Epidermal melanocyte (primary cell): ENCODE results near the gene BAIAP2.

Experiments
- DNase-seq: peaks from one replicate; pipeline ENCODE4 v3.0.0; 2011; ENCODE audit warnings: low spot score; ENCODE audit not compliant: insufficient read length

BAIAP2 gene

GRCh38 chr17:81106716-81107115, 71.8 kb downstream of the BAIAP2 start:
- DNase-seq: no peak

DNA sequence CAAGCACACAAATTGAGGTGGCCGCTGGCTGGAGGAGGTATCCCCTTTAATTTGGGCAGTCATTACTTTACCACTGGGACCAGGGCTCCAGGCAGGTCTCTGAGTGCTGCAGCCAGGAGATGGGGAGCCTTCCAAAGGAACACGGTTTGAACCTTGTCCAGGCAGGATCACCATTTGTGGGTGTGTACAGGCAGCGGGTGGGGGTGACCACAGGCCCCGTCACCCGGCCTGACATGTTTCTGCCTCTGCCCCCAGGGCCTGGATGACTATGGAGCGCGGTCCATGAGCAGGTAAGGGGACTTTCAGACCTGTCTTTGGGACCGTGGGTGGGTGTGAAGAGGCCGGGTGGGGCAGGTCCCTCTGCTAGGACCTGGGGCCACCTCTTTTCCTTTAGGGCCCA, 73.3 kb downstream of the BAIAP2 start:
- DNase-seq: no peak

DNA sequence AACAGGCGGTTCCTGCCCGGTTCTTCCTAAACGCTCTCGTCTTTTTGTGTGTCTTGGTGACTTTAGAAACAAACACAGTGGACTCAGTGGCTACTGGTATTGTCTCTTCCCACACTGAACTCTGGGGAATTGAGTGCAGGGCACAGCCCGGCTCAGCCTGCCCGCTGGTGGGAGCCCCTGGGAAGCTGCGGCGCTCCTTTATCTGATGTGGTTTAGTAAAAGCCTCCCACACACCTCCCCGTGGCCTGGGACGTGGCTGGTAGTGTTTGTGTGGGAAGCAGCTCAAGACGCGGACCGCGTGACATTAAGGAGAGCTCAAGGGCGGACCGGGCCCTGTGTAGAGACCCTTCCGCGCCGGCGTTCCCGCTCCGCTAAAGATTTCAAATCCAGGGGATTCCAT, 75.0 kb downstream of the BAIAP2 start:
- no peak for DNase-seq

GRCh38 chr17:81110488-81111040, 75.6 kb downstream of the BAIAP2 start:
- no peak for DNase-seq

- DNase-seq: no peak
These were observed 76.1 kb downstream of the BAIAP2 start for GRCh38 chr17:81111066-81111465.

DNA sequence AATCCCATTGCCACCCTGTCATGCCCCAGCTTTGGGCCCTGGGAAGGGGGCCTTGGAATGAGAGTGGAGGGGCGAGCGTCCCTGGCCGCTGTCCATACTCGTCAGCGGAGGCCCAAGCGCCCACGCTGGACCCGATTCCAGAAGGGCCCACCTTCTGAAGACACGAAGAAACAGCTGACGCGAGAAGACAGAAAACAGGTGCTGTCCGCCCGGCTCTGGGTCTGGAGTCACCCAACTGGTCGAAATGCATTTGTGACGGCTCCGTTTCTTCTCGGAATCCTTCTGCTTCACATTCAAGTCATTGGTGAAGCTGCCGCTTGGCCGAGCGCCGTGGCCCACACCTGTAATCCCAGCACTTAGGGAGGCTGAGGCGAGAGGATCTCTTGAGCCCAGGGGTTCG, 77.5 kb downstream of the BAIAP2 start:
- no peak for DNase-seq

DNA sequence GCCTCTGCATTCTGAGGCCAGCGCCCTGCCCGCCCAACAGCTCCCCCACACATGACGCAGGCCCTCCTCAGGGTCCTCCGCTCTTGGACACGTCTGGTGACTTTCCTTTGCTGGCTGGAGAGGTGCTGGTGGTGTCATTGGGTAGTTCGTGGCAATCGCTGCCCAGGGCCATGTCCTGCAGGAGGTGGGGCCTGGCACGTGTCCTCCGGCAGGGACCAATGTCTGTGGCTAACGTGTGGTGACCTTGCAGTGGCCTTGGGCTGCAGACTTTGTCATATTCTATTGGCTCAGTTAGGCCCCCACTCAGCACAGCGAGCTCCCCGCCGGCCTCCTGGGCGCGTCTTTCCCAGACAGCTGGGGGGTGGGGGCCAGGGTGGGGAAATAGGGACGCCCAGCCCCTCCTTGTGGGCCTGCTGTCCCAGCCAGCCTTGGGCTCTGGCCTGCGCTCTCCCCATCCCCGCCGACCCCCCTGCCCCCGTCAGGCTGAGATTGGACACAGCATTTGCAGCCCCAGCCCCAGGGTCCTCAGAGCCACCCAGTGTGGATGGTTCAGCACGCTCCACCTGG, 78.3 kb downstream of the BAIAP2 start:
- no peak for DNase-seq

DNA sequence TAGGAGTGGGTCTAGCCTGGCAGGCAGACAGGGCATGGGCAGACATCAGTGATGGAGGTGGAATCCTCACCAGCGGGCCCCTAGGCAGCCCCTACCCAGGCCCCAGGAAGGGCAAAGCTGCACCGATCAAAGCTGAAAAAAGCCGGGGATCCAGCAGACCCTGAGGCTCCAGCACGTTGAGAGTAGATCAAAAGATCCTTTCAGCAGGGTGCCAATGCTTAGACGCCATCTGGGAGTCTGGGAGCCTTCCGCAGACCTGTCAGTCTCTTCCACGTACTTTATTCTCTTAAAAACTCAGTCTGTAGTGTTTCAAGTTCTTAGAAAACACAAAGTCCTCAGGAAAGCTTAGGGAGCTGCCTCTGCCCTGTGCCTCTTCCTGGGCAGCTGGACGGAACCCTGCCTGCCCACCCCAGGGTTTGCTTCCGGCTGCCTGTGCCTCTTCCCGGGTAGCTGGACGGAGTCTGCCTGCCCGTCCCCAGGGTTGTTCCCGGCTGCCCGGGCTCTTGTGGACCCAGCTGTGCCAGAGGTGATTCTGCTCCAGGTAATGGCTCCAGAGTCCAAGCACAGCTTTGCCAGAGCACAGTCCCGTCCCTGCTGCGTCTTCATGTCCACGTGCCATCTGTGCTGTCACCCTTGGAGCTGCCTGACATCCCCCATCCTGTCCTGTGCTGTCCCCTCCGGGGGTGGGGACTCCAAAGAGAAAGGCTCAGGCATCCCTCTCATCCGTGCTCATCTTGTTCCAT, 79.6 kb downstream of the BAIAP2 start:
- DNase-seq: no peak

GRCh38 chr17:81115219-81115618, 80.3 kb downstream of the BAIAP2 start:
- DNase-seq: no peak

- no peak for DNase-seq
These were observed 81.0 kb downstream of the BAIAP2 start for GRCh38 chr17:81115749-81116464.

DNA sequence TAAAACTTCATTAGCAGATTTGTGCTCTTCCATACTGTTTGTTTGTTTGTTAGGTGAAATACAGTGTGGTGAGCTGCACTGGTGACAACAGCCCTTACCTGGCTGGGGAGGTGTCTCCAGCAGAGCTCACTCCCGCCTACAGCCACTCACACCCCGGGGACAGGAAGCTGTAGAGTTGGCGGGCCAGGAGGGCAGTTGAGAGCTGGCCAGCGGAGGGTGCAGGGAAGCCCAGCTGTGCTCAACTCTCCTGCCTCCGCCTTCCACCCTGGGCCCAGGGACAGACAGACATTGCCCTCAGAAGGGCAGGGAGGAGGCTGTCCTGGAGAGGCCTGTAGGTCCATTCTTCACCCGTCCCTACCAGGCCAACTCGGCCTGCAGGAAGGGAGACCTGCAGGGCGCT, 81.8 kb downstream of the BAIAP2 start:
- DNase-seq: no peak

DNA sequence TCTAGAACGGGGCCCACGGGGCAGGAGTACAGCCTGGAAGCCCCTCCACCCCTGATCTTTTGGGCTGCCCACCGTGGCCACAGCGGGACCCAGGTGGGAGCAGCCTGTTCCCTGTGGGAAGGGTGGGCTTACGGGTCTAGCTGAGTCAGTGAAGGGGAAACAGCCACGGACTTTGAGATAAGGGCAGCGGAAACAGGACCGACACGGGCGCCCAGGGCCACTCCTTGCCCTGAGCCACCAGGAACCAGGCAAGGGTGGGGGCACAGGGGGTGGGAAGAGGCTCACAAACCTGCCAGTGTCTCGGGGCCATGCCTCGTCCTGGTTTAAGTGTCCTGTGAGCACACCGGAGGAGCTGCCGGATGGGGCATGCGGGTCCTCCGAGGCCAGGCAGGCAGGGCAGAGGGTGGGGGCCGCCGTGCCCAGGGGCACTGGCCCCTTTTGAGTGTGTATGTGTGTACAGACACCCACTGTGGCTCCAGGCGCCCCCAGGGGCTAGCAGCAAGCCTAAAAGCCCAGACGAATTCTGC, 82.8 kb downstream of the BAIAP2 start:
- no peak for DNase-seq

DNA sequence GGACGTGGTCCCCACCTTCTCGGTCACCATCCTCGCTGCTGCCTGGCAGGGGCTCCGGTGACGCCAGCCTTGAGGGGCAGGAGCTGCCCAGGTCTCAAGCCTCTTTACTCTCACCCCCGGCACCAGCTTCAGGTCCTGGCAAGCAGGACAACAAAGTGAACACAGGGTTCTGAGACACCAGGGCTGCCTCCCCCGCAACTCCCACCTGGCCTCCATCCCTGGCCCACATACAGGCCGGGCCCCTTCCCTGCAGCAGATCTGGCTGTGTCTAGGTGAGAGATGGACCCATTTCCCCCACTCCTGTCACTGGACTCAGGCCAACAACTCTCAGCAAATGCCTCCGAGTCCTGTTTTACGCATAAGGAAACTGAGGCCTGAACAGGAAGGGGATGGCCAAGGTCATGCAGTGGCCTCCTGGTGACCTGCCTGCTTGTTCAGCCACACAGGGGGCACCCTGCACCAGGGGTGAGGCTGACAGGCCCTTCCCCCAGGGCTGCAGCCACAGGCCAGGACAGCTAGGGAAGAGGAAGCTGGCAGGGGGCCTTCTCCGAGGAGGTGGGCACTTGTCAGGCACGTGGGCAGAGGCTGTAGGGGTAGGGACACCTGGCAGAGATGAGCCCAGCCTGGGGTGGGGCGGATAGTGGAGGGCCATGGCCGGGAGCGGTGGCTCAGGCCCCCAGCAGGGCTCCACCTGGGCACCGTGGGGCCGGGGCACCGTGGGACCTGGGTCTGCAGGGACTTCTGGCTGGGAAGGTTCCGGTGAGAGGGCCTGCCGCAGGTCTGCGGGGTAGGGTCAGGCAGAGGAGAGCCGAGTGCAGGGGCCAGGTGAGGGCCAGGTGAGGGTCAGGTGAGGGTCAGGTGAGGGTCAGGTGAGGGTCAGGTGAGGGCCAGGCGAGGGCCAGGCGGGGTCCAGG, 83.6 kb downstream of the BAIAP2 start:
- no peak for DNase-seq

DNA sequence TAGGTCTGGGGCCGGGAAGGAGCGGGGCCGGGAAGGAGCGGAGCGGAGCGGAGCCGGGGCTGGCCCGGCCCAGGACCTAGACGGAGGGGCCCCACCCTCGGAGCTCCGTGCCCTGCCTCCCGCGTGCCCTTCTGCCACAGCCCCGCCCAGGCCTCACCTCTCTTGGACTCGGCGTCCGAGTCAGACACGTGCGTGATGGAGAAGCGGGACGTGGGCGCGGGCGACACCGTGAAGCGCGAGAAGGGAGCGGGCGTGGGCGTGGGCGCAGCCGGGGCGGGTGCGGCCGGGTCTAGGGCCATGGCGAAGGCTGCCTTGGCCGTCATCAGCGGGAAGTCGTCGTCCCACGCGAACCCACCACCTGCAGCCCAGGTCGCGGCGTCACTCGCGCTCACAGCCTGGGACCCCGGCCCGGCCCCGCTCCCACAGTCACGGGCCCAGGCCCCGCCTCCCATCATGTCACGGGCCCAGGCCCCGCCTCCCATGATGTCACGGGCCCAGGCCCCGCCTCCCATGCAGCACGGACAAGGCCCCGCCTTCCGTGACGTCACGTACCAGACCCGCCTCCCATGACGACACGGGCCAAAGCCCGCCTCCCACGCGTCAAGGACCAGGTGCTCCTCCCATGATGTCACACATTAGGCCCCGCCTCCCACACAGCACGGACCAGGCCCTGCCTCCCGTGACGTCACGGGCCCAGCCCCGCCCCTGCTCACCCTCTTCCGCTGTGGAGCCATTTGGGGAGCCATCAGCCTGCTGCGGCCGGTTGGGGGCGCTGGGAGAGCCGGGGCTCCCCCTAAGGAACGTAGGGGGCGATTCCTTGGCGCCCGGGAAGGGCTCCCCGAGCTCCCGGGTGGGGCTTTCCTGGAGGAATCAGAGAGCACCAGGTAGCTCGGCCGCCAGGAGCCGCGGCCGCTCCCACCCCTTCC, 84.5 kb downstream of the BAIAP2 start:
- peak; percentile 94 for DNase-seq

- no peak for DNase-seq
These were observed 85.2 kb downstream of the BAIAP2 start for GRCh38 chr17:81120149-81120484.

DNA sequence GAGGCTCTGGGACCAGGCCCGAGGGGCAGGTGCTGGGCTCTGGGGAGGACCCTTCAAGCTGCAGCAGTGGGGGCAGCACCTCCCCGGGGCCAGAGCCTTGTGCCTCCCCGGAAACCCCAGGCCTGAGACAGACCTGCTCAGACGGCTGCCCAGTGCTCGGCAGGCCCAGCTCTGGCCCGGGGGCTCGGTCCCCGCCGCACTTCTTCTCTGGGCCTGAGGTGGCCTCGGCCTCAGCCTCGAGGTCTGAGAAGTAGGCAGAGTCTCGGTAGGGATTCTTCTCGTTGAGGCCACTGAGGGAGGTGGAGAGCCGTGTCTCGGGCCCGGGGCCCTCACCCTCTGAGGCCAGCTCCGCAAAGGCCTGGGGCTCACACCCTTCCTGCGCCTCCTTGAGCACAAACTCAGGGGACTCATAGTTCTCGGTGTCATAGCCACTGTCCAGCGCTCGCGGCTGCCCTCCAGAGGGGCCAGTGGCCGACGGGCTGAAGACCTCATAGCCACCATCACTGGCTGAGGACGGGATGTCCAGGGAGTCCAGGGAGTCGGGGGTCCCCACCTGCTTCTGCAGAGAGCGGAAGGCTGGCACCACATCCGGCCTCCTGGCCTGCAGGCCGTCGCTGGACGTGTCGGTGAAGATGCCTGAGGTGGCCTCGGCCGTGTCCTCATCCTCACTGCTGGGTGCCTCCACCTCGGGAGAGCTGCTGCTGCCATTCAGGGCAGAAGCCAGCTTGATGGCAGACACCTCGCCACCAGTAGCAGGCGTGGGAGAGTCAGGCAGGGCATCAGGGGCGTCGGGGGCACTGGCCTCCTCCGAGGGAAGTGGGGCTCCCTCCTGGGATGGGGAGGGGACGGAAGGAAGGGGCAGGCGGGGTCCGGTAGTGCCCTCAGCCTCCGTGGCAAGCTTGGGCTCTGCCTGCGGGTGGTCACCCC, 86.0 kb downstream of the BAIAP2 start:
- DNase-seq: no peak

DNA sequence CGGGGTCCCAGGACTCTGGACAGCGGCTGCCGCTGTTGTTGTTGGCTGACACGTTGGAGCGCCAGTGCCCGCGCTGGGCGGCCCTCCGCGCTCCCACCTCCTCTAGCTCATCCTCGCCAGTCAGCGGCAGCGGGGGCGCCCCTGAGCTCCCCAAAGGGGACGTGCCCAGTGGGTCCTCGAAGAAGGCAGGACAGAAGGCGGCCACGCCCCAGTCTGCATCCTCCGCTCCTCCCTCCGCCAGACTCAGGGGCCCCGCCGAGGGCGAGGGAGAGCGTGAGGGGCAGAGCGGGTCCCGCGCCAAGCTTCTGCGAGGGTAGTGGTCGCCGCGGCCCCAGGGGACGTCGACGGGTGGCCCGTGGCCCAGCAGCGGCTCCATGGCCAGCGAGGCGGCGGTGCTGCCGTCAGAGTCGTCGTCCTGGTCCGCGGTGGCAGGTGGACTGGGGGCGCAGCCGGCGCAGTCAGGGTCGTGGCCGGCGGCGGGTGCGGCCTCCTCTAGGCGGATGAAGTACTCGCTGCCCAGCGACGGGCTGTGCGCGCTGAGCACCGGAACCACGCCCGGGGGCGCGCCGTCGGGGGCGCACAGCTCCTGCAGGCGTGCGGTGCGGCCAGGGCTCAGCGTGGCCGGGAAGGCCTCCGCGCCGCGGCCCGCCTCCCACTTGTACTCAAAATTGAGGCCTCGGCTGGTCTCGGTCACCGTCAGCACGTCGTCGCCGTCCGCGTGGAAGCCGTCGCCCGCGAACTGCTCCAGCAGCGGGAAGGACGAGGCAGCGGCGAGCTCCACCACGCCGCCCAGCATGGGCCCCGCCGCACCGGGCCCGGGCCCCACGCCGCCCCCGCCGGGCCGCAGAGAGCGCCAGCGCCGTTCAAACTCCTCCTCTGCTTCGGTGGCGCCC, 87.1 kb downstream of the BAIAP2 start:
- no peak for DNase-seq
